ENCODE data around the gene TRIM15.

TRIM15 gene

GRCh38 chr6:30152910-30153610 is 10.3 kb upstream of the TRIM15 start:
- Mint-ChIP-seq H3K27ac (no peak overlapping the region), H3K4me3 (no peak overlapping the region), H3K27me3 (peaks cover 20% of the 10 kb centered on the region), H3K9me3 (no peaks in the 10 kb centered on the region), H3K4me1 (no peaks in the 10 kb centered on the region), H3K36me3 (no peaks in the 10 kb centered on the region)
- no peak for ATAC-seq (ENCODE audit: low read depth)
- no peak for DNase-seq (ENCODE audit: low spot score in 2 of 2)

- H3K4me3 Mint-ChIP-seq, result no peak overlapping the region
- H3K4me1 Mint-ChIP-seq, result no peaks in the 10 kb centered on the region
- H3K27ac Mint-ChIP-seq, result no peak overlapping the region
- no peak for DNase-seq (ENCODE audit: low spot score in 2 of 2)
- no peaks in the 10 kb centered on the region for H3K36me3 Mint-ChIP-seq
- peaks cover 18% of the 10 kb centered on the region for H3K27me3 Mint-ChIP-seq
- H3K9me3 Mint-ChIP-seq, result no peaks in the 10 kb centered on the region
- no peak for ATAC-seq (ENCODE audit: low read depth)
Observed at GRCh38 chr6:30154061-30154460, 9.3 kb upstream of the TRIM15 start.

GRCh38 chr6:30154709-30155519 is 8.4 kb upstream of the TRIM15 start:
- DNase-seq (ENCODE audit: low spot score in 2 of 2) (no peak), ATAC-seq (ENCODE audit: low read depth) (no peak)
- no peaks in the 10 kb centered on the region for H3K36me3 Mint-ChIP-seq
- peaks cover 19% of the 10 kb centered on the region for H3K27me3 Mint-ChIP-seq
- no peak overlapping the region for H3K4me3 Mint-ChIP-seq
- H3K27ac Mint-ChIP-seq, result no peak overlapping the region
- H3K9me3 Mint-ChIP-seq, result no peaks in the 10 kb centered on the region
- H3K4me1 Mint-ChIP-seq, result no peaks in the 10 kb centered on the region

- DNase-seq (ENCODE audit: low spot score in 2 of 2) (no peak), ATAC-seq (ENCODE audit: low read depth) (no peak)
- H3K9me3 Mint-ChIP-seq, result no peaks in the 10 kb centered on the region
- H3K4me3 Mint-ChIP-seq, result no peak overlapping the region
- no peak overlapping the region for H3K27ac Mint-ChIP-seq
- peaks cover 14% of the 10 kb centered on the region for H3K27me3 Mint-ChIP-seq
- no peaks in the 10 kb centered on the region for H3K4me1 Mint-ChIP-seq
- no peaks in the 10 kb centered on the region for H3K36me3 Mint-ChIP-seq
Observed at GRCh38 chr6:30155520-30156261, 7.7 kb upstream of the TRIM15 start.

GRCh38 chr6:30156262-30156599 is 7.1 kb upstream of the TRIM15 start:
- H3K4me1 Mint-ChIP-seq, result no peaks in the 10 kb centered on the region
- DNase-seq (ENCODE audit: low spot score in 2 of 2) (no peak), ATAC-seq (ENCODE audit: low read depth) (no peak)
- H3K27me3 Mint-ChIP-seq, result peaks cover 14% of the 10 kb centered on the region
- no peak overlapping the region for H3K4me3 Mint-ChIP-seq
- no peaks in the 10 kb centered on the region for H3K36me3 Mint-ChIP-seq
- no peak overlapping the region for H3K27ac Mint-ChIP-seq
- no peaks in the 10 kb centered on the region for H3K9me3 Mint-ChIP-seq

- H3K4me1 Mint-ChIP-seq, result no peaks in the 10 kb centered on the region
Observed at GRCh38 chr6:30156774-30157173, 6.6 kb upstream of the TRIM15 start.

GRCh38 chr6:30157581-30157980 is 5.8 kb upstream of the TRIM15 start:
- ATAC-seq (ENCODE audit: low read depth) (no peak), DNase-seq (ENCODE audit: low spot score in 2 of 2) (no peak)
- no peaks in the 10 kb centered on the region for H3K4me1 Mint-ChIP-seq
- no peak overlapping the region for H3K27ac Mint-ChIP-seq
- no peaks in the 10 kb centered on the region for H3K36me3 Mint-ChIP-seq
- H3K27me3 Mint-ChIP-seq, result peaks cover 17% of the 10 kb centered on the region
- no peaks in the 10 kb centered on the region for H3K9me3 Mint-ChIP-seq
- no peak overlapping the region for H3K4me3 Mint-ChIP-seq

More at GRCh38 chr6:30156774-30157173, 6.6 kb upstream of the TRIM15 start:
- Mint-ChIP-seq H3K27me3 (peaks cover 14% of the 10 kb centered on the region), H3K27ac (no peak overlapping the region), H3K4me3 (no peak overlapping the region), H3K36me3 (no peaks in the 10 kb centered on the region), H3K9me3 (no peaks in the 10 kb centered on the region)
- no peak for DNase-seq (ENCODE audit: low spot score in 2 of 2)
- no peak for ATAC-seq (ENCODE audit: low read depth)

GRCh38 chr6:30157999-30158398 is 5.3 kb upstream of the TRIM15 start:
- H3K4me1 Mint-ChIP-seq, result no peaks in the 10 kb centered on the region
- H3K27ac Mint-ChIP-seq, result no peak overlapping the region
- H3K27me3 Mint-ChIP-seq, result peaks cover 16% of the 10 kb centered on the region
- ATAC-seq (ENCODE audit: low read depth) (no peak), DNase-seq (ENCODE audit: low spot score in 2 of 2) (no peak)
- H3K9me3 Mint-ChIP-seq, result no peaks in the 10 kb centered on the region
- no peak overlapping the region for H3K4me3 Mint-ChIP-seq
- H3K36me3 Mint-ChIP-seq, result no peaks in the 10 kb centered on the region

- DNase-seq (ENCODE audit: low spot score in 2 of 2), result no peak
- Mint-ChIP-seq H3K27me3 (peaks cover 14% of the 10 kb centered on the region), H3K4me3 (no peak overlapping the region), H3K4me1 (no peaks in the 10 kb centered on the region), H3K27ac (no peak overlapping the region), H3K9me3 (no peaks in the 10 kb centered on the region), H3K36me3 (no peaks in the 10 kb centered on the region)
- ATAC-seq (ENCODE audit: low read depth), result no peak
Observed at GRCh38 chr6:30158475-30159040, 4.8 kb upstream of the TRIM15 start.

GRCh38 chr6:30160008-30160784 is 3.1 kb upstream of the TRIM15 start:
- Mint-ChIP-seq H3K27me3 (peaks cover 14% of the 10 kb centered on the region), H3K4me1 (no peaks in the 10 kb centered on the region), H3K27ac (no peak overlapping the region), H3K4me3 (no peak overlapping the region), H3K9me3 (no peaks in the 10 kb centered on the region), H3K36me3 (no peaks in the 10 kb centered on the region)
- DNase-seq (ENCODE audit: low spot score in 2 of 2) (no peak), ATAC-seq (ENCODE audit: low read depth) (no peak)

- no peaks in the 10 kb centered on the region for H3K4me1 Mint-ChIP-seq
- H3K9me3 Mint-ChIP-seq, result no peaks in the 10 kb centered on the region
- ATAC-seq (ENCODE audit: low read depth) (no peak), DNase-seq (ENCODE audit: low spot score in 2 of 2) (no peak)
- no peak within 1 kb of the TSS for H3K27ac Mint-ChIP-seq
- H3K36me3 Mint-ChIP-seq, result no peaks in the 10 kb centered on the region
- H3K4me3 Mint-ChIP-seq, result no peak within 1 kb of the TSS
- H3K27me3 Mint-ChIP-seq, result peaks cover 16% of the 10 kb centered on the region
Observed at GRCh38 chr6:30160785-30161531, 2.4 kb upstream of the TRIM15 start, which contains the start of gene TRIM10. Gene TRIM10, minus strand, starts transcription at chr6:30161211. Its CDS starts 353 bp downstream, at chr6:30160858.

GRCh38 chr6:30162265-30163089 is 869 bp upstream of the TRIM15 start:
- Mint-ChIP-seq H3K36me3 (no peaks in the 10 kb centered on the region), H3K4me1 (no peaks in the 10 kb centered on the region), H3K27me3 (peaks cover 20% of the 10 kb centered on the region), H3K27ac (no peak overlapping the region), H3K9me3 (no peaks in the 10 kb centered on the region), H3K4me3 (no peak overlapping the region)
- DNase-seq (ENCODE audit: low spot score in 2 of 2) (no peak), ATAC-seq (ENCODE audit: low read depth) (no peak)
